LoVo (cell line): ENCODE measurements around the gene TRAF3IP1.
"Not testable (repeated sequence)": the region's sequence is repeated elsewhere in the genome, so short reads cannot be mapped to it uniquely, and the experiment has no call there.

ENCODE experiments used
- DNase-seq: peaks from one replicate; pipeline ENCODE4 v3.0.0-alpha.2; 2016; ENCODE audit warnings: low spot score

Gene TRAF3IP1

GRCh38 chr2:238380785-238381184 lies 60.5 kb downstream of the TRAF3IP1 start:
- DNase-seq = peak; percentile 58

- no peak for DNase-seq
Measured at GRCh38 chr2:238381341-238382115, 61.2 kb downstream of the TRAF3IP1 start.

GRCh38 chr2:238382381-238382781 lies 62.1 kb downstream of the TRAF3IP1 start:
- DNase-seq = no peak

GRCh38 chr2:238383135-238383534 lies 62.8 kb downstream of the TRAF3IP1 start:
- no peak for DNase-seq

- no peak for DNase-seq
Measured at GRCh38 chr2:238383743-238384380, 63.5 kb downstream of the TRAF3IP1 start.

GRCh38 chr2:238387332-238387731 lies 67.0 kb downstream of the TRAF3IP1 start:
- DNase-seq = no peak

- DNase-seq = no peak
Measured at GRCh38 chr2:238388794-238389193, 68.5 kb downstream of the TRAF3IP1 start.

GRCh38 chr2:238389988-238390589 lies 69.8 kb downstream of the TRAF3IP1 start:
- no peak for DNase-seq

GRCh38 chr2:238391042-238391689 lies 70.8 kb downstream of the TRAF3IP1 start:
- no peak for DNase-seq

- no peak for DNase-seq
Measured at GRCh38 chr2:238396663-238397062, 76.3 kb downstream of the TRAF3IP1 start.

GRCh38 chr2:238397356-238397755 lies 77.0 kb downstream of the TRAF3IP1 start:
- DNase-seq = no peak

- no peak for DNase-seq
Measured at GRCh38 chr2:238398577-238398976, 78.3 kb downstream of the TRAF3IP1 start.

GRCh38 chr2:238399094-238399493 lies 78.8 kb downstream of the TRAF3IP1 start:
- DNase-seq = no peak

GRCh38 chr2:238401551-238401950 lies 81.2 kb downstream of the TRAF3IP1 start:
- DNase-seq = no peak

- no peak for DNase-seq
Measured at GRCh38 chr2:238403632-238404405, 83.5 kb downstream of the TRAF3IP1 start.

- DNase-seq = no peak
Measured at GRCh38 chr2:238404406-238405216, 84.3 kb downstream of the TRAF3IP1 start.

- DNase-seq = not testable (repeated sequence)
Measured at GRCh38 chr2:238405217-238405555, 84.9 kb downstream of the TRAF3IP1 start.

- no peak for DNase-seq
Measured at GRCh38 chr2:238406221-238406997, 86.1 kb downstream of the TRAF3IP1 start.

GRCh38 chr2:238406998-238407285 lies 86.6 kb downstream of the TRAF3IP1 start:
- no peak for DNase-seq

- no peak for DNase-seq
Measured at GRCh38 chr2:238407566-238407965, 87.2 kb downstream of the TRAF3IP1 start.
